Upper lobe of left lung (tissue), 6 donors: ENCODE measurements around the gene RNF227. TPM values are rescaled to one million over a fixed set of nuclear protein-coding genes. Genes with fewer than 3 reads are reported as not detected.

Experiments
- ATAC-seq, 2 donors: fragments of 200-7000 bp; cut with Tn5 transposase; one replicate each; pipeline ENCODE4 v1.9.1; 2022; ENCODE audit warnings: mild to moderate bottlenecking in 2 of 2, moderate library complexity in 2 of 2; ENCODE audit not compliant: low FRiP score in 2 of 2
- DNase-seq, 2 donors: peaks; one replicate each; pipeline ENCODE4 v3.0.0-alpha.2; 2019 to 2020
- H3K27ac ChIP-seq, 4 donors: fragments of 200-600 bp; sonication (generic); one replicate each; pipeline ENCODE4 v1.5.1; 2016 to 2019
- H3K27me3 ChIP-seq, 4 donors: fragments of 200-600 bp; sonication (generic); one replicate each; pipeline ENCODE4 v1.5.1; 2017 to 2019
- H3K36me3 ChIP-seq, 4 donors: fragments of 200-600 bp; sonication (generic); one replicate each; pipeline ENCODE4 v1.5.1; 2016 to 2019
- H3K4me1 ChIP-seq, 4 donors: fragments of 200-600 bp; sonication (generic); one replicate each; pipeline ENCODE4 v1.5.1; 2018 to 2019
- H3K4me3 ChIP-seq, 4 donors: fragments of 200-600 bp; sonication (generic); one replicate each; pipeline ENCODE4 v1.5.1; 2017 to 2019; ENCODE audit warnings: mild to moderate bottlenecking in 2 of 4, moderate library complexity in 1 of 4
- H3K9me3 ChIP-seq, 4 donors: fragments of 200-600 bp; sonication (generic); one replicate each; pipeline ENCODE4 v1.5.1; 2018 to 2019
- EP300 ChIP-seq, 4 donors: sonication (generic); formaldehyde crosslinking; IDR thresholded peaks; one replicate each; pipeline ENCODE4 v1.5.1; 2017; ENCODE audit warnings: antibody characterized with exemption in 4 of 4, control low read depth in 2 of 4
- POLR2A ChIP-seq, 4 donors: fragments of 450-650 bp; IDR thresholded peaks; one replicate each; pipeline ENCODE4 v1.5.1; 2016 to 2017; ENCODE audit warnings: antibody characterized with exemption in 4 of 4, mild to moderate bottlenecking in 2 of 4
- POLR2AphosphoS5 ChIP-seq, 2 donors: sonication (generic); formaldehyde crosslinking; IDR thresholded peaks; one replicate each; pipeline ENCODE4 v1.5.1; 2017; ENCODE audit warnings: antibody characterized with exemption in 2 of 2
- WGBS, 2 donors: methylation state at CpG; one replicate each; pipeline ENCODE4 v1.1.5; 2017 to 2018; 5-methylcytosine and 5-hydroxymethylcytosine counted together
- total RNA-seq, 6 donors: library from RNA; depleted of rRNA in 4 of 6; stranded (reverse); fragments of >200 nt in 4 of 6; gene quantifications; one replicate each; pipeline versions ENCODE4 v1.1.0 to v1.2.1, GENCODE V29; 2016 to 2021
- TF ChIP-seq, protein P1 (sequence below), 6 experiments: fragments of 450-650 bp in 4 of 6; fragments of 200-600 bp in 2 of 6; sonication (generic) in 2 of 6; IDR thresholded peaks; one replicate each; pipeline ENCODE4 v1.5.1; 2016 to 2019; ENCODE audit warnings: antibody characterized with exemption in 6 of 6
- donor health status: DM: no; HTN: no; CAD: no; lungs with moderate emphysema.
- donor health status: DM: no; HTN: yes; CAD: no; lungs with severe emphysema.

The RNF227 gene
- total RNA-seq, 6 donors from 2014 or later = 5.5 to 24.5 (median 6.3) TPM

DNA sequence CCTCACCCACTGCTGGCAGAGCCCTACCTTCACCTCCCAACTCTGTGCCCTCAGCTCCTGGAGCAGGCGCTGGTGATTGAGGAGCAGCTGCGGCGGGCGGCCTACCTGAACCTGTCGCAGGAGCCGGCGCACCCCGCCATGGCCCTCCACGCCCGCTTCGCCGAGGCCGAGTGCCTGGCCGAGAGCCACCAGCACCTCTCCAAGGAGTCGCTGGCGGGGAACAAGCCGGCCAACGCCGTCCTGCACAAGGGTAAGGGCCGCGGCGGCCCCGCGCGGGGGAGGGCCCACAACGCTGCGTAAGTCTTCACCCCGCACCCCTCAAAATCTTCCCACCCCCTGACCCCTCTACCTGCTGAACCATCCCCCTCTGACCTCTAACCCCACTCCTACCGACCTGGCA, 7.0 kb downstream of the RNF227 start:
- whole genome bisulfite sequencing, 2 donors = 81 to 95% methylated on average over 11 to 29 of the region's 29 CpGs
- Histone ChIP-seq H3K27me3 (no peaks in the 10 kb centered on the region), H3K4me1 (peaks cover 0 to under 1% (median under 1%) of the 10 kb centered on the region in 4 donors), H3K27ac (no peak overlapping the region), H3K4me3 (no peak overlapping the region), H3K9me3 (no peaks in the 10 kb centered on the region), H3K36me3 (peaks cover 36 to 76% (median 71%) of the 10 kb centered on the region in 4 donors)
- ATAC-seq (no peak), DNase-seq (peak in 1 of 2 donors; percentile 83)
- TF ChIP-seq, protein P1, sequence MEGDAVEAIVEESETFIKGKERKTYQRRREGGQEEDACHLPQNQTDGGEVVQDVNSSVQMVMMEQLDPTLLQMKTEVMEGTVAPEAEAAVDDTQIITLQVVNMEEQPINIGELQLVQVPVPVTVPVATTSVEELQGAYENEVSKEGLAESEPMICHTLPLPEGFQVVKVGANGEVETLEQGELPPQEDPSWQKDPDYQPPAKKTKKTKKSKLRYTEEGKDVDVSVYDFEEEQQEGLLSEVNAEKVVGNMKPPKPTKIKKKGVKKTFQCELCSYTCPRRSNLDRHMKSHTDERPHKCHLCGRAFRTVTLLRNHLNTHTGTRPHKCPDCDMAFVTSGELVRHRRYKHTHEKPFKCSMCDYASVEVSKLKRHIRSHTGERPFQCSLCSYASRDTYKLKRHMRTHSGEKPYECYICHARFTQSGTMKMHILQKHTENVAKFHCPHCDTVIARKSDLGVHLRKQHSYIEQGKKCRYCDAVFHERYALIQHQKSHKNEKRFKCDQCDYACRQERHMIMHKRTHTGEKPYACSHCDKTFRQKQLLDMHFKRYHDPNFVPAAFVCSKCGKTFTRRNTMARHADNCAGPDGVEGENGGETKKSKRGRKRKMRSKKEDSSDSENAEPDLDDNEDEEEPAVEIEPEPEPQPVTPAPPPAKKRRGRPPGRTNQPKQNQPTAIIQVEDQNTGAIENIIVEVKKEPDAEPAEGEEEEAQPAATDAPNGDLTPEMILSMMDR (IDR thresholded peaks at IDR 0.05) = no peak

DNA sequence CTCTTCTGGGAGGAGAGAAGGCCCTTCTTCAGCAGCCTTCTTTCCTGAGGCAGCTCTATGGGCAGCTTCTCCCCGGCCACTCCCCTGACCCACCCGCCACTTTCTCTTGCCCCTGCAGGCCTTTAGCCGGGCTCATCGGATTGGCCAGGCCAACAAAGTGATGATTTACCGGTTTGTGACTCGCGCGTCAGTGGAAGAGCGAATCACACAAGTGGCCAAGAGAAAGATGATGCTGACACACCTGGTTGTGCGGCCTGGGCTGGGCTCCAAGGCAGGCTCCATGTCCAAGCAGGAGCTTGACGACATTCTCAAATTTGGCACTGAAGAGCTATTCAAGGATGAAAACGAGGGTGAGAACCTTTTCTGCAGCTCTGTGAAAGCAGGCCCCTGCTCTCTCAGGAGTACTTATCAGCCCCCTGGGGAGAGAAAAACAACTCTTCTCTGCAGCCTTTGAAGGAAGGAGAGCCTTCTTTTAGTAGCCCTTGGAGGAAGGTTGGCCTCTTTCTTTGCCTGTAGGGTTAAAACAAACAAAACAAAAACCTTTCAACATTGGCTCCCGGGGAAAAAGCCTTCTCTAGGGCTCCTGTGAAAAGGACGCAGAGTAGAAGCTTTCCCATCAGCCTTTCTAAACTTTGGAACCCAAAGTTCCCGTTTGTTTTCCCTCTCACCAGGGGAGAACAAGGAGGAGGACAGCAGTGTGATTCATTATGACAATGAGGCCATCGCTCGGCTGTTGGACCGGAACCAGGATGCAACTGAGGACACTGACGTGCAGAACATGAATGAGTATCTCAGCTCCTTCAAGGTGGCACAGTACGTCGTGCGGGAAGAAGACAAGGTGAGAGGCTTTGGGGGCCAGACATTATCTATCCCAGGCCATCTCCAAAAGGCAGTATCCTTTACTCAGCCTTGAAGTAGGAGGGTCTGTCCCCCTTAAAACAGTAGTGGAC, 12.7 kb downstream of the RNF227 start:
- Histone ChIP-seq H3K27me3 (no peaks in the 10 kb centered on the region), H3K4me3 (no peak overlapping the region), H3K27ac (no peak overlapping the region), H3K36me3 (peaks cover 60 to 100% (median 99%) of the 10 kb centered on the region in 4 donors), H3K4me1 (no peaks in the 10 kb centered on the region), H3K9me3 (no peaks in the 10 kb centered on the region)
- 83 to 87% methylated on average over 22 of the region's 22 CpGs for WGBS, 2 donors
- TF ChIP-seq POLR2AphosphoS5 (IDR thresholded peaks at IDR 0.05) (no peak), EP300 (IDR thresholded peaks at IDR 0.05) (no peak), POLR2A (IDR thresholded peaks at IDR 0.05) (no peak)
- TF ChIP-seq, protein P1 (IDR thresholded peaks at IDR 0.05) = no peak
- DNase-seq (no peak), ATAC-seq (no peak)

DNA sequence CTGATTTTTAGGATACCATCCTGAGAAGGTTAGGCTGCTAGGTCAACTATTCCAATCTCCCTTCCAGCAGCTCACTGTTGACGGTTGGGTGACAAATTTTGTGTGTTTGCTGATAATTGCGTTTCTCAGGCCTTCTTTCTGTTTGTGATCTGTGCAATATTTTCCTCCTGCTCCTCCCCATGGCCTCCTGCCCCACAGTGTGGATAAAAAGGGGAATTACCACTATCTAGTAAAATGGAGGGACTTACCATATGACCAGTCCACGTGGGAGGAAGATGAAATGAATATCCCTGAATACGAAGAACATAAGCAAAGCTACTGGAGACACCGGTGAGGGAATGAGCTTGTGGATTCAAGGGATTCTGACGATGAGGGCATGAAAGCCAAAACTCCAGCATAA, 18.3 kb downstream of the RNF227 start:
- Histone ChIP-seq H3K36me3 (peaks cover 44 to 98% (median 84%) of the 10 kb centered on the region in 4 donors), H3K27ac (no peak overlapping the region), H3K4me1 (no peaks in the 10 kb centered on the region), H3K9me3 (no peaks in the 10 kb centered on the region), H3K4me3 (no peak overlapping the region), H3K27me3 (no peaks in the 10 kb centered on the region)
- 40 to 49% methylated on average over 6 of the region's 6 CpGs for WGBS, 2 donors
- DNase-seq (no peak), ATAC-seq (peak in 1 of 2 donors; percentile 63)
- TF ChIP-seq, protein P1 (IDR thresholded peaks at IDR 0.05) = peak in 5 of 6 experiments; percentile 47 to 78 (median 62)
- TF ChIP-seq POLR2AphosphoS5 (IDR thresholded peaks at IDR 0.05) (no peak), EP300 (IDR thresholded peaks at IDR 0.05) (no peak)

DNA sequence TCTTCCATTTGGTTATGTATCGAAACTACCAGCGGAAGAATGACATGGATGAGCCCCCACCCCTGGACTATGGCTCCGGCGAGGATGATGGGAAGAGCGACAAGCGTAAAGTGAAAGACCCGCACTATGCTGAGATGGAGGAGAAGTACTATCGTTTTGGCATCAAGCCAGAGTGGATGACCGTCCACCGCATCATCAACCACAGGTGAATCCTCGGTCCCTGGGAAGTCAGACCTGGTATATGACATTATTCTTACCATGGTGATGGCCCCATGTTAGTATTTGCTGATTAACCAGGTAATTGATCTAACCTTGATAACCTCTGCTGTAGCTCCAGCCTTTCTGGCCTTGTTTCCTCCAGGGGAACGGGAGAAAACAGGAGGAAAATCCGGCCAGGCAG, 19.0 kb downstream of the RNF227 start:
- Histone ChIP-seq H3K27me3 (no peaks in the 10 kb centered on the region), H3K4me1 (no peaks in the 10 kb centered on the region), H3K36me3 (peaks cover 42 to 92% (median 79%) of the 10 kb centered on the region in 4 donors), H3K4me3 (no peak overlapping the region), H3K27ac (no peak overlapping the region), H3K9me3 (no peaks in the 10 kb centered on the region)
- WGBS, 2 donors = 93% methylated on average over 10 to 13 of the region's 13 CpGs
- no peak for TF ChIP-seq POLR2AphosphoS5 (IDR thresholded peaks at IDR 0.05)
- no peak for TF ChIP-seq EP300 (IDR thresholded peaks at IDR 0.05)
- TF ChIP-seq, protein P1 (IDR thresholded peaks at IDR 0.05) = no peak
- TF ChIP-seq POLR2A (IDR thresholded peaks at IDR 0.05) = no peak
- DNase-seq = no peak
- no peak for ATAC-seq
